ENCODE results near the gene TAF13. TPM values are rescaled to one million over a fixed set of nuclear protein-coding genes. Genes with fewer than 3 reads are reported as not detected.

Gene TAF13
- total and polyA plus RNA-seq, 9 of the 15 experiments (the other 6 are each of a cell fraction or from before 2014, with no cell fraction given) = 14.9 to 77.2 (median 38.7) TPM

GRCh38 chr1:109089242-109090015, 13.6 kb upstream of the TAF13 start (continued):
- peak in 1 of 3 experiments; percentile 70; a peak in 2 of 6 replicates for TF ChIP-seq ZBTB11 (CRISPR knock-in tag; IDR thresholded peaks at IDR 0.05)
- TF ChIP-seq SUPT5H (IDR thresholded peaks at IDR 0.05) = peak; percentile 22; the same call in 1 of the 2 replicates
- peak; percentile 23; the same call in 1 of the 2 replicates for TF ChIP-seq ILF3 (IDR thresholded peaks at IDR 0.05; ENCODE audit: borderline replicate concordance)
- no peak for TF ChIP-seq ZFP1 (CRISPR knock-in tag; IDR thresholded peaks at IDR 0.05)
- TF ChIP-seq YY1 (IDR thresholded peaks at IDR 0.05; ENCODE audit: borderline replicate concordance in 1 of 3, control insufficient read depth in 1 of 3, extremely low read depth in 1 of 3, insufficient read depth in 3 of 3, insufficient read length in 1 of 3, insufficient replicate concordance in 2 of 3, low read depth in 1 of 3, low read length in 2 of 3) = peak in 2 of 3 experiments; percentile 47 to 68
- TF ChIP-seq UBTF (IDR thresholded peaks at IDR 0.05; ENCODE audit: borderline replicate concordance in 1 of 2, low read depth in 2 of 2, low read length in 2 of 2) = 0 out of 4 replicates have a peak, but pooled peaks have one; percentile 55 to 65
- peak; percentile 99 for TF ChIP-seq HMBOX1 (IDR thresholded peaks at IDR 0.05)
- 0 out of 2 replicates have a peak, but pooled peaks have one; percentile 11 for TF ChIP-seq HDGF (IDR thresholded peaks at IDR 0.05)
- TF ChIP-seq DPF2 (IDR thresholded peaks at IDR 0.05) = peak; percentile 16; the same call in 1 of the 2 replicates
- TF ChIP-seq CTCFL (IDR thresholded peaks at IDR 0.05; ENCODE audit: borderline replicate concordance, insufficient read depth, low read depth, low read length, poor library complexity, severe bottlenecking) = peak; percentile 87
- TF ChIP-seq JUND (IDR thresholded peaks at IDR 0.05; ENCODE audit: borderline replicate concordance, low read depth, low read length) = peak; percentile 66; the same call in 1 of the 2 replicates
- TF ChIP-seq JUND (tag; IDR thresholded peaks at IDR 0.05; ENCODE audit: borderline replicate concordance, low read depth, low read length) = peak; percentile 67; the same call in 2 of the 3 replicates
- TF ChIP-seq MNT (conservative IDR thresholded peaks at IDR 0.05) = peak; percentile 26 to 60; a peak in 2 of 4 replicates
